GM19324 (cell line): Measurements from ENCODE around the gene MSLN.

Experiments used
- ATAC-seq: cut with Tn5 transposase; IDR thresholded peaks from one replicate; pipeline ENCODE4 v1.9.1; 2021; ENCODE audit warnings: mild to moderate bottlenecking, moderate library complexity; ENCODE audit not compliant: unreplicated experiment, low FRiP score

Gene MSLN

DNA sequence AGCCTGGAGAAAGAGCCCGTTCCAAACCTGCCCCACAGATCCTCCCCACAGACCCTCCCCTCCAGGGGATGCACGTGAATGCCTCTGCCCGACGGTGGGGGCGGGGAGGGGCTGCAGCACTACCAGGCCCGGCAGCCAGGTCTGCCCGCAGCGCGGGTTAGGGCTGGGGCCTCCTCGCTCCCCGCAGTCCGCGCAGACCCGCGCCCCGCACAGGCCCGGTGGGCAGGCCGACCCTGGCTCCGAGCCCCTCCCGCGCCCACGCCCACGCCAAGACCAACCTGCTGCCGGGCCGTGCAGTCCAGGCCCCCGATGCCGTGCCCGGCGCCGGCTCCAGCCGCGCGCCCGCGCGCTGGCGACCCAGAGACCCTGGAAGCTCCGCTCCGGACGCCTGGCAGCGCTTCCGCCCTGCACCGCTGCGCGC lies 27.5 kb downstream of the MSLN start, which contains the start of gene RPUSD1:
Gene RPUSD1, minus strand, starts transcription at position 404 of the 421 bp plus-strand sequence. CDS start 644 bp downstream, outside the sequence.
- peak; percentile 30 for ATAC-seq

DNA sequence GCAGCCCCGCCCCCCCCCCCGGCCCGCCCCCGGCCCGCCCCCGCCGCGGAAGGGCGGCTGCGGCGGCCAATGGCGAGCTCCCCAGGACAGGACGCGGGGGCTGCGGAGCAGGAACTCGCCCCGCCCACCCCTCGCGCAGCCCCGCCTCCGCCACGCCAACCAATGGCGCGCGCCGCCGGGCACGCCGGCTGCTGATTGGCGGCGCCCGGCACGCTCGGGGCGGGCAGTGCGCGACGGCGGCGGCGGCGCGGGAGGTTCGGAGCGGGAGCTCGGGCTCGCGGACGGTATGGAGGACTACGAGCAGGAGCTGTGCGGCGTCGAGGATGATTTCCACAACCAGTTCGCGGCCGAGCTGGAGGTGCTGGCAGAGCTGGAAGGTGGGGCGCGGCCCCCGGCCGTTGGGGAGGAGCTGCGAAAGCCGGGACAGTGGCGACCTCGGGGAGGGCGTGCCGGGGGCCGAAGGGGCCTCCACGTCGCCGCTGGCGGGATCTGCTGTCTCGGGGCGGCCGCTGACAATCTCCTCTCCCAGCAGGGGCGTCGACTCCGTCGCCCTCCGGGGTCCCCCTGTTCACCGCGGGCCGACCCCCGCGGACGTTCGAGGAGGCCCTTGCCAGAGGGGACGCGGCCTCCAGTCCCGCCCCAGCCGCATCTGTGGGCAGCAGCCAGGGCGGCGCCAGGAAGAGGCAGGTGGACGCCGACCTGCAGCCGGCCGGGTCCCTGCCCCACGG lies 28.0 kb downstream of the MSLN start, which contains the start of gene CHTF18:
Gene CHTF18, plus strand, starts transcription at position 222 of the 728 bp plus-strand sequence. Its CDS starts 65 bp downstream, at position 287.
- ATAC-seq = peak; percentile 75

DNA sequence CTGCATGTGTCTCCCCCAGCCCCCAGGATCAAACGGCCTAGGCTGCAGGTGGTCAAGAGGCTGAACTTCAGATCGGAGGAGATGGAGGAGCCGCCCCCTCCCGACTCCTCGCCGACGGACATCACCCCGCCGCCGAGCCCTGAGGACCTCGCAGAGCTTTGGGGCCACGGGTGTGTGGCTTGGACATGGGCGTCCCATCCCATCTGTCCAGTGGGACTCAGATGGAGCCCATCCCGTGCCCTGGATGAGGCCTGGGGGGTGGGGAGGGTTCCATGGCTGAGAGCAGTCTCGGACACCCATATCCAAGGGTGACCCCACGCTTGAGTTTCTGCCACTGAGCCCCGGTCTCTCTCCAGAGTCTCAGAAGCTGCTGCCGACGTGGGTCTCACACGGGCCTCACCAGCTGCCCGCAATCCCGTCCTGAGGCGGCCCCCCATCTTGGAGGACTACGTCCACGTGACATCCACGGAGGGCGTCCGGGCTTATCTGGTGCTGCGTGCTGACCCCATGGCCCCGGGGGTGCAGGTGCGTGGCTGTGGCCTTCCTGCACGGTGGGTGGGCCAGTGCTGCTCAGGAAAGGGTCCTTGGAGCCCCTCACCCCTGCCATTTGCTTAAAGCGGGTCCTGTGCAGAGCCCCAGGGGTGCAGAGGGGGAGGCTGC lies 28.8 kb downstream of the MSLN start:
- ATAC-seq = no peak

GRCh38 chr16:790086-790485 lies 29.6 kb downstream of the MSLN start:
- no peak for ATAC-seq

DNA sequence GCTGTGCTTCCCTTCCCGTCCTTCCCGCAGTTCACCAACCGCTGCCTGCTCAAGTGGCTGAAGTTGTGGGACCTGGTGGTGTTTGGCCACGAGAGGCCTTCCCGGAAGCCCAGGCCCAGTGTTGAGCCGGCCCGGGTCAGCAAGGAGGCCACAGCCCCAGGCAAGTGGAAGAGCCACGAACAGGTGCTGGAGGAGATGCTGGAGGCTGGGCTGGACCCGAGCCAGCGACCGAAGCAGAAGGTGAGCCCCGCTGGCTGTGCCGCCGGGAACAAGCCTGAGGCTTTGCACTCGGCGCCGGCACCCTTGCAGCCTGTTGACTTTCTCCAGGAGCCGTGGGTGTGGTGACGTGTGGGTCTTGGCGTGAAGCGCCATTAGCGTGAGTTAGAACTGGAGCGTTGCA lies 30.6 kb downstream of the MSLN start:
- ATAC-seq = no peak

DNA sequence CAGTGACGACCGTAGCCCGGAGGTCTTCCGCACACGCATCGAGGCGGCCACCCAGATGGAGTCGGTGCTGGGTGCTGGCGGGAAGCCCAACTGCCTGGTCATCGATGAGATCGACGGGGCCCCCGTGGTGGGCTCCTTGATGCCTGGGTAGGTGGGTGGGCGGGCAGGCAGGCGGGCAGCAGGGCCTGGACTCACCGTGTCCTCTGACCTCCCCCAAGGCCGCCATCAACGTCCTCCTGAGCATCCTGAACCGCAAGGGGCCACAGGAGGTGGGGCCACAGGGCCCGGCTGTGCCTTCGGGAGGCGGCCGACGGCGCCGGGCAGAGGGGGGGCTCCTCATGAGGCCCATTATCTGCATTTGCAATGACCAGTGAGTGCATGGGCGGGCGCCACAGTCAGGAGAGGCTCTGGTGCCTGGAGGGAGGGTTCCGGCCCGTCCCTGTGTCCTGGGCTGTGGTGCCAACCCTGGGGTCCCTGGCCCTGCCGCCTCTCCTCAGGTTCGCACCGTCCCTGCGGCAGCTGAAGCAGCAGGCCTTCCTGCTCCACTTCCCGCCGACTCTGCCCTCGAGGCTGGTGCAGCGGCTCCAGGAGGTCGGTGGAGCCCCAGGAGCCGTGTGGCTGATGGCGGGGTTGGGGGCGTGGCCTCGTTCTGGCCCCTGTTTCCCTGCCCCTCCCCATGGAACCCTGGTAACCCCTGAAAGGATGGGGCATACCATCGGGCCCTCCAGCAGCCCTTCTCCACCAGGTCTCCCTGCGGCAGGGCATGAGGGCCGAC lies 31.9 kb downstream of the MSLN start:
- ATAC-seq = no peak

DNA sequence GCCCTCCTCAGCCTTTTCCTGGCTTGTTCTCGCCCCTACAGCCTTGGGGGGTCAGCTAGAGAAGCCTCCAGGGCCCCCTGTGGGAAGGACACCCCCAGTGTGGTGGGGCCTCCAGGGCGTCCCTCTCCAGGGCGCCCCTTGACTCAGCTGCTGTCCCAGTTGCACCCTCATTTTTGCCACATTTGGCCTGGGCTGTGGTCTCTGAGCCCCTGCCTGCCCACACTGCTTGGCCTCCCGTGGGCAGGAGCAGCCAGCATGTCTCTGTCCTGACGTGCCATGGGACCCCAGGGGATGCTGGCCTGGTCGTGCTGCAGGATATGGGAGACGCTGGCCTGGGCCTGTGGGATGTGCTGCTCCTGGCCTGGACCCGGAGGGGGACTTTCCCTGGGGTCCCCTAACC lies 32.9 kb downstream of the MSLN start:
- no peak for ATAC-seq

- no peak for ATAC-seq
Measured at GRCh38 chr16:794091-794822, 33.7 kb downstream of the MSLN start.

DNA sequence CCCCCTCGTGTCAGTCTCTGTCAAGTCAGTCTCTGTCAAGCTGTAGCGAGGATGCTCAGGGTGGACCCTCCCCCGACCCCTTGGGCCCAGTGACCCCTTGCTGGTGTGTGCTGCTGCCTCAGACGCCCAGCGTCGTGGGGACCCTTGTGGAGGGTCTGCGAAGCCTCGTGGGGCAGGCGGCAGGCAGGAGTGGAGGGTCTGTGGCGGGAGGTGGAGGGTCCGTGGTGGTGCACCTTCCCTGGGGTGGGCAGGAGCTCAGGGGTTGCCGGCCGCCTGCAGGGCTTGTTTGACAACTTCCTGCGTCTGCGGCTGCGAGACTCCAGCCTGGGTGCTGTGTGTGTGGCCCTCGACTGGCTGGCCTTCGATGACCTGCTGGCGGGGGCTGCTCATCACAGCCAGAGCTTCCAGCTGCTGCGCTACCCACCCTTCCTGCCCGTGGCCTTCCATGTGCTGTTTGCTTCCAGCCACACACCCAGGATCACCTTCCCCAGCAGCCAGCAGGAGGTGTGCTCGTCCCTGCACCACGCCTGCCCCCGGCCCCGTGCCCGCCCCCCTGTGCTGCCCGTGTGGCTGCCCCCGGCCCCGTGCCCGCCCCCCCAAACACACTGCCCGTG lies 34.4 kb downstream of the MSLN start:
- no peak for ATAC-seq

DNA sequence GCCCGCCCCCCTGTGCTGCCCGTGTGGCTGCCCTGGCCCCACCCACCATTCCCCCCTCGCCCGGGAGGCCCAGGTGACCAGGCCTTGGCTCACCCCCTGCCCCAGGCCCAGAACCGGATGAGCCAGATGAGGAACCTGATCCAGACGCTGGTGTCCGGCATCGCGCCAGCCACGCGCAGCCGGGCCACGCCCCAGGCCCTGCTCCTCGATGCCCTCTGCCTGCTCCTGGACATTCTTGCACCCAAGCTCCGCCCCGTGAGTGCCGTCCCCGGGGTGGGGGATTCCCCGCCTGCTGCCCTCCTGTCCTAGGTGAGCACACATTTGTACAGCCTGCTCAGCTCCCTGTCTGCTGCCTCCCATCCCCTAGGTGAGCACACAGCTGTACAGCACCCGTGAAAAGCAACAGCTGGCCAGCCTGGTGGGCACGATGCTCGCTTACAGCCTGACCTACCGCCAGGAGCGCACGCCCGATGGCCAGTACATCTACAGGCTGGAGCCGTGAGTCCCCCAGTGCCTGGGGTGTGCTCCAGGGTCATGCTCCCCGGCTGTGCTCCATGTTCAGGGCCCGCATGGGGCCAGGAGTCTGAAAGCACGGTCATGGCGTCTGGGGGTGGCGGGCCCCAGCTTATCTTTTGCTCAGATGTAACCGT lies 35.2 kb downstream of the MSLN start:
- no peak for ATAC-seq

DNA sequence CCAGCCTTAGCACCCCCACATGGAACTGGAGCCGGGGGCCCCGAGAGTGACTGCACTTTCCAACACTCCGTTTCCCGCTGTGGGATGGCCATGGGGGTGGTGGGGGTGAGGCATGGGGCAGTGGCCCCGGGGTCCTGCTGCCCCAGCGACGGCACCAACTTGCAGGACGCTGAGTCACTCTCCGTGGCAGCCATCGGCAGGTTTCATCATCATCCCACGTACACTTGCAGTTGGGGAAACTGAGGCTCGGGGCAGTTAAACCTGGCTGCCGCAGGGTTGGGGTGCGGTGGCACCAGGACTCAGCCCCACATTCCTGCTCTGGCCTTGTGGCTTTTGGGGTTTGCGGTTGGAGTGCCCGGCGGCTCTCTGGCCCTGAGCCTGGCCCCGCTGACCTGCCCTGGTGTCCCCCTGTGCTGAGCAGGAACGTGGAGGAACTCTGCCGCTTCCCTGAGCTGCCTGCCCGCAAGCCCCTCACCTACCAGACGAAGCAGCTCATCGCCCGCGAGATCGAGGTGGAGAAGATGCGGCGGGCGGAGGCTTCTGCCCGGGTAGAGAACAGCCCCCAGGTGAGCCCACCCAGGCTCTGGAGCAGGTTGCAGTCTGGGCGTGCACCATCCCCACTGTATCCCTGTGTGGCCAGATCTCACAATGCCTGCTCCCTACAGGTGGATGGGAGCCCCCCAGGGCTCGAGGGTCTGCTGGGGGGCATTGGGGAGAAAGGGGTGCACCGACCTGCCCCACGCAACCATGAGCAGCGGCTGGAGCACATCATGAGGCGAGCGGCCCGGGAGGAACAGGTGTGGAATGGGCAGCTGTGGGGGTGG lies 36.0 kb downstream of the MSLN start:
- no peak for ATAC-seq

DNA sequence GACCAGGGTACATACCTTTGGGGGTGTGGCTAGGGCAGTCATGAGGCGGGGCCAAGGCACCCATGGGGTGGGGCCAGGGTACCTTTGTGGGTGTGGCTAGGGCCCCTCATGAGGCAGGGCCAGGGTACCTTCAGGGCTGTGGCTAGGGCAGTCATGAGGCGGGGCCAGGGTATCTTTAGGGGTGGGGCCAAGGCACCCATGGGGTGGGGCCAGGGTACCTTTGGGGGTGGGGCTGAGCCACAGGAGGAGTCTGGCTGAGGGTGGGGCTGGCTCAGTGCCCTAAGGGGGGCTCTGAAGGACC lies 36.5 kb downstream of the MSLN start:
- ATAC-seq = no peak

GRCh38 chr16:797686-798085 lies 37.2 kb downstream of the MSLN start:
- ATAC-seq = no peak

GRCh38 chr16:798666-799065 lies 38.1 kb downstream of the MSLN start:
- ATAC-seq = no peak

- no peak for ATAC-seq
Measured at GRCh38 chr16:799111-799947, 38.8 kb downstream of the MSLN start.

- ATAC-seq = no peak
Measured at GRCh38 chr16:799948-800833, 39.7 kb downstream of the MSLN start, which contains the start of gene GNG13. Gene GNG13 (minus strand): TSS chr16:800734. CDS start chr16:799077, 1,657 bp downstream.
